Esophagus (tissue), 2 donors: ENCODE data around the gene AKAIN1. TPM values are rescaled to one million over a fixed set of nuclear protein-coding genes. Genes with fewer than 3 reads are reported as not detected.

ENCODE experiments used
- H3K27ac ChIP-seq, 2 donors: one replicate each; pipeline ENCODE4 v1.5.1; 2013; ENCODE audit warnings: low read depth in 2 of 2, mild to moderate bottlenecking in 2 of 2, inconsistent platforms in 1 of 2, low read length in 1 of 2, moderate library complexity in 1 of 2
- H3K27me3 ChIP-seq, 2 donors: one replicate each; pipeline ENCODE4 v1.6.1; 2013; ENCODE audit warnings: low read length in 2 of 2, control low read depth in 1 of 2, mild to moderate bottlenecking in 1 of 2; ENCODE audit not compliant: insufficient read depth in 2 of 2, control insufficient read depth in 1 of 2
- H3K36me3 ChIP-seq, 2 donors: one replicate each; pipeline ENCODE4 v1.6.1; 2013; ENCODE audit warnings: low read length in 1 of 2; ENCODE audit not compliant: control insufficient read depth in 2 of 2, insufficient read depth in 2 of 2
- H3K4me1 ChIP-seq, 2 donors: one replicate each; pipeline ENCODE4 v1.6.1; 2013; ENCODE audit warnings: low read length in 1 of 2; ENCODE audit not compliant: control insufficient read depth in 2 of 2, insufficient read depth in 2 of 2
- H3K4me3 ChIP-seq, 2 donors: one replicate each; pipeline ENCODE4 v1.5.1; 2013; ENCODE audit warnings: low read length in 2 of 2, mild to moderate bottlenecking in 2 of 2, low read depth in 1 of 2, moderate library complexity in 1 of 2
- H3K9me3 ChIP-seq, 2 donors: one replicate each; pipeline ENCODE4 v1.6.1; 2013; ENCODE audit warnings: mild to moderate bottlenecking in 2 of 2, low read depth in 1 of 2, low read length in 1 of 2, moderate library complexity in 1 of 2; ENCODE audit not compliant: control insufficient read depth in 2 of 2, insufficient read depth in 1 of 2
- WGBS, 2 donors: extraction: QIAGEN DNeasy Blood & Tissue Kit; methylation state at CpG; one replicate each; pipeline ENCODE4 v1.1.7; 2013; 5-methylcytosine and 5-hydroxymethylcytosine counted together
- polyA plus RNA-seq, 2 donors: library from polyadenylated mRNA; stranded (reverse); fragments of 200-250 nt; gene quantifications; one replicate each; pipeline ENCODE4 v1.2.3, GENCODE V29; 2013
- donor health status: healthy with polysubstance abuse.
- donor health status: Bipolar disorder and iron deficiency.

AKAIN1 gene
- polyA plus RNA-seq, 2 donors = not detected

DNA sequence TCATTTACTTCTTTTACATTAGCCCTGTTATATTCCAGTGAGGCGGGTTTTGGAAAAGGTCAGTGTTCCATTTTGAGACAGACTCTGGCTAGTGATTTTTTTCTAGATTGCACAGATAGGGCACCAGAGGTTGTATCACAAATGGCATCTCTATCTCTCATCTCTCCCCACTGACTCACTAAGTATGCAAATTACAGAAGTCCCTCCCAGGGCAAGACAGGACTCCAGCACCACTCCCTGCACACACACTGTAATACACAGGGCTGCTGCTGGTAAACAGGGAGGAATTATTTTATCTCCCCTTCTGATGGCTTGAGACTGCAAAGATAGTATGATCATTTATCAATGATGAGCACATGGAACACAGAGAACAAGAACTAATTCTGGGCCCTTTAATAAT, 46.2 kb downstream of the AKAIN1 start:
- H3K9me3 ChIP-seq = no peaks in the 10 kb centered on the region
- no peak overlapping the region for H3K4me3 ChIP-seq
- no peaks in the 10 kb centered on the region for H3K27me3 ChIP-seq
- WGBS, 2 donors = 86 to 88% methylated on average over 1 of the region's 1 CpG
- no peaks in the 10 kb centered on the region for H3K36me3 ChIP-seq
- H3K4me1 ChIP-seq = no peaks in the 10 kb centered on the region
- no peak overlapping the region for H3K27ac ChIP-seq

DNA sequence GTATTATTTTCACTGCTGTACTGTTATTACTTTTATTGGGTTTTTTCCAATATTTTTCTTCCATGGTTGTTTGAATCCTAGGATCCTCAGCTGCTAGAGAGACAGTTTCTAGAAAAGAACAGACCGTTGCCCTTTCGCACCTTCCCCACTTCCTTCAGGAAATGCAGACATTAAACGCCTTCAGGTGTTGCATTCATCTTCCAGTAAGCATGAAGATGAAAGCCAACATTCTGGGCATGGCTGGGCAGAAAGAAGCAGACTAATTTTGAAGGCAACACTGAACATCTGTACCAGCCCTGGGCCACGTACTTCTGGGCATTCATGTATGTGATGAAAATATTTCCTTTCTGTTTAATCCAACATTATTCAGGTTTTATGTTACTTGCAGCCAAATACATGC, 51.0 kb downstream of the AKAIN1 start:
- Histone ChIP-seq H3K9me3 (no peaks in the 10 kb centered on the region), H3K27ac (no peak overlapping the region), H3K36me3 (no peaks in the 10 kb centered on the region), H3K4me1 (no peaks in the 10 kb centered on the region), H3K4me3 (no peak overlapping the region), H3K27me3 (no peaks in the 10 kb centered on the region)
- WGBS, 2 donors = 60 to 70% methylated on average over 4 of the region's 4 CpGs

DNA sequence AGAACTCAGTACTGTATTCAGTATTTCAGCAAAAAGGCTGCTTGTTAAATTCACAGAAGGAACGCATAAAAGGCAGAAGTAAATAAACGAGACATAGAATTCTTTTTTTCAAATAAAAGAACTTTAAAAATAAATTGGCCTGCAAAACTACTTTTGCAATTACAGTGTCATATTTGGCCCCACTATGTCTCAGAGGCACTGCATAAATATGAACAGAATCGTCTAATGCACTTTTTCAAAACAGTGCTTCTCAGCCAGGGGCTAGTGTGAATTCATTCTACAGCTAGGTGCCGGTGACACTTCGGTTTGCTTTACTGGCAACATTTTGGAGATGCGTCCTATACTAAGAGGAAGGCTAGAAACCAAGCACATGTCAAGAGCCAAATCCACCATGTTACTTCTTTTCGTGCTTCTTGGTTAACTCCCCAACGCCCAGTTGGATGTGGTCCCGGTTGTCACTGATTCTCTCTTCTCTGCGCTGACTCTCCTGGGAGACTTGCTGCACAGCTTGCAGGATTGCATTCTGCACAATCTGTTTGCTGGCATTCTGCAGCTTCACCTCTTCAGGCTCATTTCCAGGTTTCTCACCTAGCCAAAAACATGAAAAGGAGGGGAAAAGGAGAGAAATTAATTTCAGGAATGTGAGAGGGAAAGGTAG, 51.8 kb downstream of the AKAIN1 start:
- H3K36me3 ChIP-seq = no peaks in the 10 kb centered on the region
- 85% methylated on average over 10 of the region's 10 CpGs for WGBS, 2 donors
- no peaks in the 10 kb centered on the region for H3K4me1 ChIP-seq
- H3K27me3 ChIP-seq = no peaks in the 10 kb centered on the region
- H3K9me3 ChIP-seq = no peaks in the 10 kb centered on the region
- no peak overlapping the region for H3K27ac ChIP-seq
- no peak overlapping the region for H3K4me3 ChIP-seq

DNA sequence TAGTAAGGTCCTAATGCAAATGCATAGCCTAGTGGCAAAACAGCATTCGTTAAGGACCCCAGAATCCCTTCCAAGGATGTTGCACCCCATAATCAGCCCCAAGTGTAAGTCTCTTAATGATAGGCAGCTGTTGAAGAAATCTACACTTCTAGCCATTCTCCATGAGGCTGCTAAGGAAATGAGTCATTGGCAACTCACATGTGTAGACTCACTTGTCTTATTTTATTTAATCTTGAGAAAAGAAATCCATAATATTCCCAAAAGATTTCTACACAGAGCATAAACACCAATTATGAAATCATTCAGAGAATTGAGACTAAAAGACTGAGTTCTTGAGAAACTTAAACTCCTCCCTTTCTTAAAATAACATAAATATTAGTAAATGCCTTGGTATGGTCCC, 52.4 kb downstream of the AKAIN1 start:
- Histone ChIP-seq H3K27me3 (no peaks in the 10 kb centered on the region), H3K27ac (no peak overlapping the region), H3K4me3 (no peak overlapping the region), H3K36me3 (no peaks in the 10 kb centered on the region), H3K4me1 (no peaks in the 10 kb centered on the region), H3K9me3 (no peaks in the 10 kb centered on the region)
- WGBS, 2 donors = 80 to 88% methylated on average over 1 of the region's 1 CpG

DNA sequence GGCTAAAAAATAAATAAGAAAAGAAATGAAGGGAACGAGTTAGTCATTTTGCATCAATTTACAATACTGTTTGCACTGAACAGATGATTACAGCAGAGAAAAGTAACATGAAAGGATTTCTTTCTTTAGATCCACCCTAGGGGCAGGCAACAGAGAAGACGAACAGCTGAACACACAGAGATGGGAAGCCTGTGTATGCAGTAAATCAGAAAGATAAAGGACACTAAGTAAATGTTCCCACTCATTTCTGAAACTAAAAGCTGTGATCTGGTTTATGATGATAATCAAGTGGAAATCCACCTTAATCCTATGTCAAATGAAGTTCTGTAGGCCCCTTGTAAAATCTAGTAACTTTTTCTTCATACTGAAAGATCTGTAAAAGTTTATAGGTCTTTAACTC, 54.2 kb downstream of the AKAIN1 start:
- 30 to 44% methylated on average over 2 of the region's 2 CpGs for WGBS, 2 donors
- Histone ChIP-seq H3K9me3 (no peaks in the 10 kb centered on the region), H3K27me3 (no peaks in the 10 kb centered on the region), H3K4me1 (no peaks in the 10 kb centered on the region), H3K4me3 (no peak overlapping the region), H3K27ac (no peak overlapping the region), H3K36me3 (no peaks in the 10 kb centered on the region)

DNA sequence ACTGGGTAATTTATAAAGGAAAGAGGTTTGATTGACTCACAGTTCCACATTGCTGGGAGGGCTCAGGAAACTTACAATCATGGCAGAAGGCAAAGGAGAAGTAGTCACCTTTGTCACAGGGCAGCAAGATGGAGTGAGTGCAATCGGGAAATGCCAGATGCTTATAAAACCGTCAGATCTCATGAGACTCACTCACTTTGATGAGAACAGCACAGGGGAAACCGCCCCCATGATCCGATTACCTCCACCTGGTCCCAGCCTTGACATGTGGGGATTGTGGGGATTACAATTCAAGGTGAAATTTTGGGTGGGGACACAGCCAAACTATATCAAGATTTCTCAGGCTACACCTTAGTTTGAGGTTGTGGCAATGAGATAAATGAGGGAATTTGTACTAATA, 54.9 kb downstream of the AKAIN1 start:
- no peaks in the 10 kb centered on the region for H3K4me1 ChIP-seq
- H3K4me3 ChIP-seq = no peak overlapping the region
- H3K27me3 ChIP-seq = no peaks in the 10 kb centered on the region
- H3K9me3 ChIP-seq = no peaks in the 10 kb centered on the region
- 53 to 57% methylated on average over 4 of the region's 4 CpGs for WGBS, 2 donors
- H3K27ac ChIP-seq = no peak overlapping the region
- H3K36me3 ChIP-seq = no peaks in the 10 kb centered on the region

DNA sequence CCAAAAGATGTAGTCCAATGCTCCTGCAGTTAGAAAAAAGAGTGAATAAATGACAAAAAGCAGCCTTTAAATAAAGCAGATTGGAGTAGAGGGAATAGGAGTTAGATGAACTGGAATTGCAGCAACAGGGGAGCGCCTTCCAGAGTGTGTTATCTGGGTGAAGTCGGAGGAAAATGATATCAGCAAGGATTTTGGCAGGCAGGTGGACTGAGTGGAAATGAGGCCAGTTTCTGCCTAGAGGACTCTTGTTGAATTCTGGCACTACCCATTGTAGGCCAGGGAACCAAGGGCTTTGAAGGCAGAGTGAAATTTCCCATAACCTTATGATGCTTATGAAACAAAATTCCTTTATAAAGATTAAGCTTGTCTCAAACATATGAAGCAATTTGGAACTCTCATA, 59.8 kb downstream of the AKAIN1 start:
- Histone ChIP-seq H3K36me3 (no peaks in the 10 kb centered on the region), H3K4me3 (no peak overlapping the region), H3K4me1 (no peaks in the 10 kb centered on the region), H3K27ac (no peak overlapping the region), H3K9me3 (no peaks in the 10 kb centered on the region), H3K27me3 (no peaks in the 10 kb centered on the region)
- WGBS, 2 donors = 53 to 86% methylated on average over 2 of the region's 2 CpGs

DNA sequence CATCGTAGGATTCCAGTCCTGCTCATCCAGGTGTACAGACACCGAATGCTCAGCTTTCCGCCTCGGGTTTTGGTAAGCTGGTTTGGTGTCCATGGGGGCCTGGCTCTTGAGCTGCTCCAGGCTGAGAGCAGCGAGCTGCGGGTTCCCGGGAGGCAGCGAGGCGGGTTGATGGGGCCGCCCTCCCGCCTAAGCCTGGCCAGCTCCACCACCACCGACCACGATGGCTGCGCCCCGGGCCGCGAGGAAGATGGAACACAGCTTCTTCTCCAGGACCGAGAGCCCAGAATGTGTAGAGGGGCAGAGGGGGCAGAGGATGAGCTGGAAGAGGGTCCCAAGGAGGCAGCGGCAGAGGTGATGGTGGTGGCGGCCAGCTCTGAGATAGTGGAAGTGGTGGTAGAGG, 64.1 kb downstream of the AKAIN1 start:
- no peaks in the 10 kb centered on the region for H3K36me3 ChIP-seq
- H3K4me1 ChIP-seq = no peaks in the 10 kb centered on the region
- H3K27ac ChIP-seq = no peak overlapping the region
- 94 to 95% methylated on average over 20 of the region's 20 CpGs for WGBS, 2 donors
- H3K9me3 ChIP-seq = no peaks in the 10 kb centered on the region
- no peak overlapping the region for H3K4me3 ChIP-seq
- H3K27me3 ChIP-seq = no peaks in the 10 kb centered on the region

DNA sequence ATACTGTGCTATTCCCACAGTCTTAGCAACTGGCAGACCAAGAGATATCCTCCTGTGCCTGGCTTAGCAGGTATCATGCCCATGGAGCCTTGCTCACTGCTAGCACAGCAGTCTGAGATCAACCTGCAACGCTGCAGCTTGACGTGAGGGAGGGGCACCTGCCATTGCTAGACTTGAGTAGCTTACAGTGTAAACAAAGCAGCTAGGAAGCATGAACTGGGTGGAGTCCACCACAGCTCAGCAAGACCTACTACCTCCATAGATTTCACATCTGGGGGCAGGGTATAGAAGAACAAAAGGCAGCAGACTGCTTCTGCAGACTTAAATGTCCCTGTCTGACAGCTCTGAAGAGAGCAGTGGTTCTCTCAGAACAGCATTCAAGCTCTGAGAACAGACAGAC, 74.8 kb downstream of the AKAIN1 start:
- peaks cover 0 to 9% of the 10 kb centered on the region in 2 donors for H3K9me3 ChIP-seq
- no peak overlapping the region for H3K27ac ChIP-seq
- WGBS, 2 donors = 43 to 46% methylated on average over 2 of the region's 2 CpGs
- H3K4me3 ChIP-seq = no peak overlapping the region
- H3K4me1 ChIP-seq = no peaks in the 10 kb centered on the region
- no peaks in the 10 kb centered on the region for H3K36me3 ChIP-seq
- H3K27me3 ChIP-seq = no peaks in the 10 kb centered on the region

DNA sequence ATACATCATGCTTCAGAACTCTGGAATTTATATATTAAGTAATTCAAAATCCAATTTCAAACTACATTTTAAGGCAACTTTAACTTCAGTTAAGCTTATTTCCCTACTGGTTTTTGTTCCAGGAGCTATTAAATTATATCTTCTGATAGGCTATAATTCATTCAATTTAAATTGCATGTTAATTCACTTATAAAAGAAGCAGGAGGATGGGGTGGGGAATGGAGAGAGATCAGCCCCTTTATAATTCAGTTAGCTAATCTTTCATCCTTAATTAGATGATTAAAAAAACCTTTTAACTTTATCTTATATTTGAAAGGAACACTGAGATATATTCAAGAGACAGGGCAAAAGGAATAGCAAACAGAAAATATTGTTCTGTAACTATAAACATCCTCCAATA, 86.8 kb downstream of the AKAIN1 start:
- H3K9me3 ChIP-seq = no peaks in the 10 kb centered on the region
- H3K36me3 ChIP-seq = no peaks in the 10 kb centered on the region

More for the DNA sequence above, 86.8 kb downstream of the AKAIN1 start:
- Histone ChIP-seq H3K4me3 (no peak overlapping the region), H3K4me1 (no peaks in the 10 kb centered on the region), H3K27ac (no peak overlapping the region), H3K27me3 (no peaks in the 10 kb centered on the region)
